Mucosa of rectum (tissue), 2 donors: ENCODE data around the gene MYO15B.
A peak's percentile ranks its signal among the peaks of the same experiment; 100 is the strongest.

ENCODE experiments used
- H3K27ac ChIP-seq, 2 donors: one replicate each; pipeline ENCODE4 v1.7.0; 2013; ENCODE audit warnings: inconsistent platforms in 2 of 2, low read depth in 2 of 2, low read length in 2 of 2
- H3K27me3 ChIP-seq, 2 donors: one replicate each; pipeline ENCODE4 v1.7.0; 2013; ENCODE audit warnings: low read length in 2 of 2; ENCODE audit not compliant: control insufficient read depth in 2 of 2, insufficient read depth in 2 of 2
- H3K36me3 ChIP-seq, 2 donors: one replicate each; pipeline ENCODE4 v1.7.0; 2013; ENCODE audit warnings: low read length in 2 of 2; ENCODE audit not compliant: control insufficient read depth in 2 of 2, insufficient read depth in 2 of 2
- H3K4me1 ChIP-seq, 2 donors: one replicate each; pipeline ENCODE4 v1.7.0; 2013; ENCODE audit warnings: low read length in 2 of 2, mild to moderate bottlenecking in 1 of 2; ENCODE audit not compliant: control insufficient read depth in 2 of 2, insufficient read depth in 2 of 2
- H3K4me3 ChIP-seq, 2 donors: one replicate each; pipeline ENCODE4 v1.7.0; 2013; ENCODE audit warnings: low read length in 2 of 2
- H3K9ac ChIP-seq, 2 donors: one replicate each; pipeline ENCODE4 v1.7.0; 2013; ENCODE audit warnings: low read length in 2 of 2, low read depth in 1 of 2, mild to moderate bottlenecking in 1 of 2
- H3K9me3 ChIP-seq, 2 donors: one replicate each; pipeline ENCODE4 v1.7.0; 2013; ENCODE audit warnings: low read length in 2 of 2; ENCODE audit not compliant: control insufficient read depth in 2 of 2
- donor health status: healthy.
- donor health status: Normal muscosa, but diverticular disease.

Gene MYO15B

DNA sequence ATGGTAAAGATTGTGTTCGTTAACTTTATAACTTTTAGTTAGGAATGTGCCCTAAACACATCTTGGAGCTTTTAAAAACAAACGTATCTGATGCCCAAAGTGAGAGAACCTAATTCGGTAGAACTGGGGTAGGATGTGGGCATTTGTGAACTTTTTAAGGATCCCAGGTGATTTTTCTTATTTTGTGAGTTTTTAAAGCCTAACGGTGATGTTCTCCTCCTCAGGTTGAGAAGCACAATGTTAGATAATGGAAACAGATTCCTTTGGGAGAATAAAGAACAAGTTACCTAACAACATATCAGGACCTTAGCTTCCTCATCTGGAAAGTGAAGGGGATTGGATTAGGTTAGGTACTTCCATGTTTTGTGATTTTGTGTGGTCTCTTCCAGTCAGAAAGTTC lies 80.2 kb downstream of the MYO15B start:
- H3K4me3 ChIP-seq = peak overlapping the region; percentile 91 to 97
- no peaks in the 10 kb centered on the region for H3K27me3 ChIP-seq
- peak overlapping the region; percentile 80 to 87 for H3K27ac ChIP-seq
- no peaks in the 10 kb centered on the region for H3K9me3 ChIP-seq
- peaks cover 31 to 36% of the 10 kb centered on the region in 2 donors for H3K36me3 ChIP-seq
- peak overlapping the region; percentile 89 to 91 for H3K9ac ChIP-seq
- H3K4me1 ChIP-seq = peaks cover 15 to 18% of the 10 kb centered on the region in 2 donors

DNA sequence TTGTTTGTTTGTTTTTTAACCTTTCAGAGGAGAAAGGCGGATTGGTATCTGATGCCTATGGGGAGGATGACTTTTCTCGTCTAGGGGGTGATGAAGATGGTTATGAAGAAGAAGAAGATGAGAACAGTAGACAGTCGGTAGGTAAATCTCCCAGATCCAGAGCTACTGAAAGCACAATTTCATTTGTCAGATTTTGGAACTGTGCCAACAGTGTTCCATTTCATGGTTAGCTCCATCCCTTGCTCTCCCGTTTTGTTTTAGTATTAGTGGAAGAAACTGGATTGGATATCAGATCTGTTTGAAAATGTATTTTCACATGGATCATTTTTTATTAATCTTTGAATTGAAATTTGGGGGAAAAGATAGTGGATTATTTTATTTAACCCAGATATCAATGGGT lies 80.9 kb downstream of the MYO15B start:
- H3K27ac ChIP-seq = no peak overlapping the region
- H3K27me3 ChIP-seq = no peaks in the 10 kb centered on the region
- peak overlapping the region; percentile 8 to 91 for H3K4me3 ChIP-seq
- H3K9me3 ChIP-seq = no peaks in the 10 kb centered on the region
- no peak overlapping the region for H3K9ac ChIP-seq
- peaks cover 36 to 41% of the 10 kb centered on the region in 2 donors for H3K36me3 ChIP-seq
- H3K4me1 ChIP-seq = peaks cover 15 to 18% of the 10 kb centered on the region in 2 donors

DNA sequence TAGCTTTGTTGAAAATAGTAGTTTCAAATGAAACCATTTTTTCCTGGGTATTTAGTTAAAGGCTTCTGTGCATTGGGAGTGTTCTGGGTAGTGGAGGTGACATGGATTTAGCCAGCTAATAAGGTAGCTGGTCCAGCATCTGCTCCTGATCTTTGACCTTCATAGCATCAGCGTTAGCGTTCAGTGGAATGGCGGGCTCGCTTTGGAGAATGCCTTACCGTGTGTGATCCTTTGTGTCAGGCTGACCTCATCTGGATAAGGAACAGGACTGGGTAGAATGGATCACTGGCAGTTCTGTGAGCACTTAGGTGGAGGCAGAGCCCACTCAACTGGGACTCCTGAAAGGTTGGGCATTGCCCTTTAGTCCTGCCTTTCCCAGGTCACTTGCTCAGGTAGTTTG lies 83.3 kb downstream of the MYO15B start:
- Histone ChIP-seq H3K27me3 (no peaks in the 10 kb centered on the region), H3K36me3 (peaks cover 37 to 44% of the 10 kb centered on the region in 2 donors), H3K27ac (no peak overlapping the region), H3K9me3 (no peaks in the 10 kb centered on the region), H3K4me1 (peaks cover 15 to 17% of the 10 kb centered on the region in 2 donors), H3K4me3 (no peak overlapping the region), H3K9ac (no peak overlapping the region)

DNA sequence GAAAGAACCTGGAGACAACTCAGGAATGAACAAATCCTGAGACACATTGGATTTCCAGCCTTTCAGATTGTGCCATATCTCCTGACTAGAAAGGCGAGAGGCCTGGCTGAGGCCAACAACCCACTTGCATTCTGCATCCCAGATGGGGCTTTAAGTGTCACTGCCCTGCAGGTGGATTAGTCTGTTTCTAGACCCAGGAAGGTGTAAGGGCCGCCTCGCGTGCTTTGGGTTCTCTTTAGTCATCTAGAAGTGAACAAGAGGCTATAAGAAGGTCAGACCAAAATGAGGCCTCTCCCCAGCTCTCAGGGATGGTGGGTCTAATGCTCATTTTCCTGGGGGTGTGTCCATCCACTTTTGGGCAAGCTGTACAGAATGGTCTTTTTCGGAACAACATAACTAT lies 84.4 kb downstream of the MYO15B start:
- Histone ChIP-seq H3K9ac (no peak overlapping the region), H3K27ac (no peak overlapping the region), H3K4me3 (no peak overlapping the region), H3K27me3 (no peaks in the 10 kb centered on the region), H3K9me3 (no peaks in the 10 kb centered on the region), H3K4me1 (peaks cover 10 to 11% of the 10 kb centered on the region in 2 donors), H3K36me3 (peaks cover 40 to 47% of the 10 kb centered on the region in 2 donors)

DNA sequence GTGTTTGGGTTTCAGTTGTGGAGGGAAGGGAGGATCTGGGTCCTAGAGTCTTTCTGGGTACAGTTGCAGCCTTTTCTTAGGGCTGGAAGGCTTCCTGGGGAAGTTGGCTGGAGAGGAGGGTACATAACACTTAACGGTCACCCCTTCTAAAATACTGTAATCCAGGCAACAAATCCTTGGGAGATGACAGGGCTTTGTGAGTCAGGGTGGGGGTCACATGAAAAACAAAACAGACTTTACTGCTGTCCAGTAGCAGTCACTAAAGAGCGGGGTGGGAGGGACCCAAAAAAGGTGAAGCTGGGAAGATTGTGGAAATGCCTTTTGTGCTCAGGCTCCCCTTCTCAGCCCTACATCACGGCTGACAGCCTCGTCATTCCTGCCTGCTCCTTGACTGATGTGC lies 85.9 kb downstream of the MYO15B start:
- Histone ChIP-seq H3K27ac (no peak overlapping the region), H3K4me3 (no peak overlapping the region), H3K27me3 (no peaks in the 10 kb centered on the region), H3K4me1 (peaks cover 0 to 4% of the 10 kb centered on the region in 2 donors), H3K9ac (no peak overlapping the region), H3K36me3 (peaks cover 40 to 51% of the 10 kb centered on the region in 2 donors), H3K9me3 (no peaks in the 10 kb centered on the region)
